GM23338 (cell line): ENCODE results near the gene HAUS8. TPM values are rescaled to one million over a fixed set of nuclear protein-coding genes. Genes with fewer than 3 reads are reported as not detected.

Experiments used
- ATAC-seq: fragments of 200-7000 bp; cut with Tn5 transposase; 3 replicates; pipeline ENCODE4 v1.9.1; 2020
- DNase-seq: peaks from one replicate; pipeline ENCODE4 v3.0.0-alpha.2; 2015; ENCODE audit warnings: low spot score
- H2AFZ ChIP-seq: fragments of 200-600 bp; sonication (generic); 2 replicates; pipeline ENCODE4 v1.8.0; 2016; ENCODE audit warnings: antibody characterized with exemption, mild to moderate bottlenecking, moderate library complexity
- H3F3A ChIP-seq: fragments of 200-600 bp; sonication (generic); replicated peaks from 2 replicates; pipeline ENCODE4 v1.8.0; 2017; ENCODE audit warnings: antibody characterized with exemption, mixed run types, low read depth
- H3K27ac ChIP-seq: fragments of 200-600 bp; sonication (generic); 2 replicates; pipeline ENCODE4 v1.6.1; 2016; ENCODE audit warnings: low read depth
- H3K27me3 ChIP-seq: fragments of 200-600 bp; sonication (generic); 2 replicates; pipeline ENCODE4 v1.8.0; 2016; ENCODE audit warnings: mild to moderate bottlenecking, mixed run types, moderate library complexity; ENCODE audit not compliant: insufficient read depth
- H3K36me3 ChIP-seq: fragments of 200-600 bp; sonication (generic); 2 replicates; pipeline ENCODE4 v1.8.0; 2016; ENCODE audit warnings: mild to moderate bottlenecking; ENCODE audit not compliant: insufficient read depth
- H3K4me1 ChIP-seq: fragments of 200-600 bp; sonication (generic); 2 replicates; pipeline ENCODE4 v1.8.0; 2016; ENCODE audit warnings: mild to moderate bottlenecking, moderate library complexity; ENCODE audit not compliant: insufficient read depth
- H3K4me2 ChIP-seq: fragments of 200-600 bp; sonication (generic); 2 replicates; pipeline ENCODE4 v1.7.1; 2017; ENCODE audit warnings: mixed run types
- H3K4me3 ChIP-seq: fragments of 200-600 bp; sonication (generic); 2 replicates; pipeline ENCODE4 v1.6.1; 2016; ENCODE audit warnings: mixed run types
- H3K79me2 ChIP-seq: fragments of 200-600 bp; sonication (generic); replicated peaks from 2 replicates; pipeline ENCODE4 v1.8.0; 2017; ENCODE audit warnings: mild to moderate bottlenecking; ENCODE audit not compliant: insufficient read depth
- H3K9me2 ChIP-seq: fragments of 200-600 bp; sonication (generic); 2 replicates; pipeline ENCODE4 v1.8.0; 2017; ENCODE audit not compliant: insufficient read depth
- H4K20me1 ChIP-seq: fragments of 200-600 bp; sonication (generic); replicated peaks from 2 replicates; pipeline ENCODE4 v1.8.0; 2017; ENCODE audit warnings: mild to moderate bottlenecking; ENCODE audit not compliant: insufficient read depth
- H3K27ac Mint-ChIP-seq: 2 replicates; pipeline ENCODE4 v1.8.0; 2020; ENCODE audit warnings: inconsistent platforms, mild to moderate bottlenecking, moderate library complexity, mixed read lengths
- H3K27me3 Mint-ChIP-seq: 3 replicates; pipeline ENCODE4 v1.8.0; 2022; ENCODE audit warnings: low read depth, mild to moderate bottlenecking, moderate library complexity, mixed read lengths, inconsistent platforms; ENCODE audit not compliant: insufficient read depth, poor library complexity
- H3K36me3 Mint-ChIP-seq: 3 replicates; pipeline ENCODE4 v1.8.0; 2021; ENCODE audit warnings: low read depth, mild to moderate bottlenecking, inconsistent platforms, moderate library complexity, mixed read lengths
- H3K4me1 Mint-ChIP-seq: 3 replicates; pipeline ENCODE4 v1.8.0; 2020; ENCODE audit warnings: mild to moderate bottlenecking, inconsistent platforms, mixed read lengths
- H3K4me3 Mint-ChIP-seq: 3 replicates; pipeline ENCODE4 v1.8.0; 2021; ENCODE audit warnings: moderate library complexity, mild to moderate bottlenecking, inconsistent platforms, mixed read lengths
- H3K9me3 Mint-ChIP-seq: 3 replicates; pipeline ENCODE4 v1.8.0; 2020; ENCODE audit warnings: moderate library complexity, mild to moderate bottlenecking, inconsistent platforms, mixed read lengths
- CREB1 ChIP-seq: fragments of 250-450 bp; sonication (Bioruptor Pico); IDR thresholded peaks from 2 replicates; pipeline ENCODE4 v1.5.0; 2020; ENCODE audit warnings: low read depth, mild to moderate bottlenecking, moderate library complexity
- CTCF ChIP-seq, 2 experiments: fragments of 200-600 bp in 1 of 2; sonication (generic) in 1 of 2; conservative IDR thresholded peaks; 2 replicates each; pipeline versions ENCODE4 v1.5.1 to v1.6.1; 2016 to 2017; ENCODE audit warnings: antibody characterized with exemption in 2 of 2, low read depth in 2 of 2, mild to moderate bottlenecking in 2 of 2, moderate library complexity in 1 of 2
- ETS1 ChIP-seq: IDR thresholded peaks from 2 replicates; pipeline ENCODE4 v1.6.1; 2016; ENCODE audit warnings: antibody characterized with exemption
- EZH2 ChIP-seq: fragments of 200-600 bp; sonication (generic); IDR thresholded peaks from one replicate; pipeline ENCODE4 v1.8.0; 2017; ENCODE audit warnings: antibody characterized with exemption, mild to moderate bottlenecking, low read depth; ENCODE audit not compliant: unreplicated experiment
- EZH2phosphoT487 ChIP-seq: fragments of 200-600 bp; sonication (generic); IDR thresholded peaks from one replicate; pipeline ENCODE4 v1.8.1; 2018; ENCODE audit warnings: antibody characterized with exemption; ENCODE audit not compliant: unreplicated experiment
- JUNB ChIP-seq: IDR thresholded peaks from one replicate; pipeline ENCODE4 v1.6.1; 2016; ENCODE audit warnings: antibody characterized with exemption; ENCODE audit not compliant: unreplicated experiment
- NANOG ChIP-seq: IDR thresholded peaks from 2 replicates; pipeline ENCODE4 v1.6.1; 2016; ENCODE audit warnings: antibody characterized with exemption, borderline replicate concordance
- POLR2AphosphoS5 ChIP-seq: IDR thresholded peaks from 2 replicates; pipeline ENCODE4 v1.6.1; 2016; ENCODE audit warnings: antibody characterized with exemption, low read depth
- REST ChIP-seq: IDR thresholded peaks from one replicate; pipeline ENCODE4 v1.6.1; 2018; ENCODE audit warnings: antibody characterized with exemption; ENCODE audit not compliant: unreplicated experiment
- STAT1 ChIP-seq: IDR thresholded peaks from one replicate; pipeline ENCODE4 v1.6.1; 2016; ENCODE audit warnings: antibody characterized with exemption; ENCODE audit not compliant: unreplicated experiment
- ZNF114 ChIP-seq: fragments of 250-450 bp; sonication (Bioruptor Pico); IDR thresholded peaks from 2 replicates; pipeline ENCODE4 v1.5.0; 2020; ENCODE audit warnings: mild to moderate bottlenecking, moderate library complexity
- ZNF331 ChIP-seq: fragments of 250-450 bp; sonication (Bioruptor Pico); IDR thresholded peaks from 2 replicates; pipeline ENCODE4 v1.5.0; 2020; ENCODE audit warnings: low read depth, mild to moderate bottlenecking, moderate library complexity
- polyA plus RNA-seq: library from polyadenylated mRNA; unstranded; fragments of >200 nt; fragmentation: Nextera tagmentation; extraction: Ambion mirVana; gene quantifications from 2 replicates; pipeline ENCODE4 v1.2.1, GENCODE V29; 2016
- total RNA-seq: library from RNA; depleted of rRNA; stranded (reverse); fragments of >200 nt; shearing (Covaris generic); gene quantifications from 2 replicates; pipeline ENCODE4 v1.2.3, GENCODE V29; 2014

Gene HAUS8
- total and polyA plus RNA-seq, 2 experiments from 2014 or later: 11.1 to 33.3 TPM

- no peaks in the 10 kb centered on the region for H3K27me3 Mint-ChIP-seq
Observed at GRCh38 chr19:17061205-17061604, 14.0 kb downstream of the HAUS8 start.

GRCh38 chr19:17060802-17061201 is 14.4 kb downstream of the HAUS8 start:
- no peak overlapping the region for H3K4me2 ChIP-seq
- Mint-ChIP-seq H3K9me3 (peaks cover 14% of the 10 kb centered on the region; the same call in 2 of the 3 replicates), H3K27ac (no peak overlapping the region), H3K4me1 (0 out of 3 replicates have a peak, but pooled peaks cover 2% of the 10 kb centered on the region), H3K36me3 (peaks cover 81% of the 10 kb centered on the region), H3K4me3 (no peak overlapping the region), H3K27me3 (no peaks in the 10 kb centered on the region)
- H3K9me2 ChIP-seq: no peaks in the 10 kb centered on the region
- H3K27me3 ChIP-seq: no peaks in the 10 kb centered on the region
- no peak overlapping the region for H2AFZ ChIP-seq
- peaks cover 54% of the 10 kb centered on the region for H3K79me2 ChIP-seq
- peaks cover 14% of the 10 kb centered on the region for H4K20me1 ChIP-seq
- H3K36me3 ChIP-seq: peaks cover 28% of the 10 kb centered on the region
- no peak overlapping the region for H3K27ac ChIP-seq
- DNase-seq (no peak), ATAC-seq (no peak)
- H3F3A ChIP-seq: no peaks in the 10 kb centered on the region
- no peaks in the 10 kb centered on the region for H3K4me1 ChIP-seq
- no peak overlapping the region for H3K4me3 ChIP-seq
- TF ChIP-seq CTCF (conservative IDR thresholded peaks at IDR 0.05; ENCODE audit: low read depth in 2 of 2) (no peak), ZNF331 (no peak), ZNF114 (CRISPR knock-in tag) (no peak), POLR2AphosphoS5 (no peak), EZH2 (no peak), JUNB (no peak), REST (no peak), ETS1 (no peak), NANOG (no peak), CREB1 (CRISPR knock-in tag) (no peak), EZH2phosphoT487 (no peak), STAT1 (no peak)

More at GRCh38 chr19:17061205-17061604, 14.0 kb downstream of the HAUS8 start:
- H3K36me3 Mint-ChIP-seq: peaks cover 79% of the 10 kb centered on the region
- H3K4me1 ChIP-seq: no peaks in the 10 kb centered on the region
- no peak overlapping the region for H2AFZ ChIP-seq
- DNase-seq (no peak), ATAC-seq (no peak)
- H3K27ac Mint-ChIP-seq: no peak overlapping the region
- H3K9me3 Mint-ChIP-seq: peaks cover 14% of the 10 kb centered on the region; the same call in 2 of the 3 replicates
- no peak overlapping the region for H3K27ac ChIP-seq
- peaks cover 29% of the 10 kb centered on the region for H3K36me3 ChIP-seq
- 0 out of 3 replicates have a peak, but pooled peaks cover 2% of the 10 kb centered on the region for H3K4me1 Mint-ChIP-seq
- no peak overlapping the region for H3K4me3 ChIP-seq
- H3K4me3 Mint-ChIP-seq: no peak overlapping the region
- no peak overlapping the region for H3K4me2 ChIP-seq
- TF ChIP-seq ETS1 (no peak), POLR2AphosphoS5 (no peak)
- H4K20me1 ChIP-seq: peaks cover 14% of the 10 kb centered on the region
- H3F3A ChIP-seq: no peaks in the 10 kb centered on the region
- H3K79me2 ChIP-seq: peaks cover 58% of the 10 kb centered on the region
- H3K27me3 ChIP-seq: no peaks in the 10 kb centered on the region
- no peaks in the 10 kb centered on the region for H3K9me2 ChIP-seq
